NCI-H774 (cell line): Measurements from ENCODE around the gene SEC31A.
"Not testable (repeated sequence)": the region's sequence is repeated elsewhere in the genome, so short reads cannot be mapped to it uniquely, and the experiment has no call there.

Experiments used
- DNase-seq: peaks from one replicate; lab custom pipeline; 2025; lab: John Stamatoyannopoulos, UW

The SEC31A gene

GRCh38 chr4:82890901-82891706 is at the start of gene SEC31A:
SEC31A (minus strand) TSS chr4:82891153; CDS start chr4:82881936, 9,217 bp downstream.
- peak; percentile 84 for DNase-seq

GRCh38 chr4:82939414-82939813 is 48.5 kb upstream of the SEC31A start:
- no peak for DNase-seq

GRCh38 chr4:82934441-82934840 is 43.5 kb upstream of the SEC31A start:
- no peak for DNase-seq

- DNase-seq: no peak
Measured at GRCh38 chr4:82930848-82931755, 40.1 kb upstream of the SEC31A start.

- no peak for DNase-seq
Measured at GRCh38 chr4:82921795-82922194, 30.8 kb upstream of the SEC31A start.

GRCh38 chr4:82919386-82919785 is 28.4 kb upstream of the SEC31A start:
- no peak for DNase-seq

GRCh38 chr4:82918091-82918490 is 27.1 kb upstream of the SEC31A start:
- no peak for DNase-seq

- not testable (repeated sequence) for DNase-seq
Measured at GRCh38 chr4:82913968-82914367, 23.0 kb upstream of the SEC31A start.

GRCh38 chr4:82913305-82913704 is 22.4 kb upstream of the SEC31A start:
- no peak for DNase-seq

- no peak for DNase-seq
Measured at GRCh38 chr4:82909326-82909725, 18.4 kb upstream of the SEC31A start.

GRCh38 chr4:82906469-82906868 is 15.5 kb upstream of the SEC31A start:
- no peak for DNase-seq

- DNase-seq: no peak
Measured at GRCh38 chr4:82905205-82905604, 14.3 kb upstream of the SEC31A start.

- no peak for DNase-seq
Measured at GRCh38 chr4:82903737-82904136, 12.8 kb upstream of the SEC31A start.

- DNase-seq: no peak
Measured at GRCh38 chr4:82901183-82901718, 10.3 kb upstream of the SEC31A start.

GRCh38 chr4:82900411-82901182 is 9.6 kb upstream of the SEC31A start, which contains the start of gene THAP9:
THAP9 (plus strand) TSS chr4:82900735; CDS start chr4:82900803, 68 bp downstream.
- DNase-seq: peak; percentile 90

- DNase-seq: peak; percentile 12
Measured at GRCh38 chr4:82900066-82900410, 9.1 kb upstream of the SEC31A start.

GRCh38 chr4:82899374-82900065 is 8.6 kb upstream of the SEC31A start:
- DNase-seq: no peak

- DNase-seq: no peak
Measured at GRCh38 chr4:82898322-82899243, 7.6 kb upstream of the SEC31A start.

- DNase-seq: no peak
Measured at GRCh38 chr4:82896755-82897154, 5.8 kb upstream of the SEC31A start.

- no peak for DNase-seq
Measured at GRCh38 chr4:82893942-82894341, 3.0 kb upstream of the SEC31A start.
